GM19397 (cell line): ENCODE measurements around the gene HSPG2.
"Not testable (repeated sequence)": the region's sequence is repeated elsewhere in the genome, so short reads cannot be mapped to it uniquely, and the experiment has no call there.

Source experiments
- ATAC-seq: cut with Tn5 transposase; IDR thresholded peaks from one replicate; pipeline ENCODE4 v1.9.1; 2021; ENCODE audit warnings: mild to moderate bottlenecking, moderate library complexity; ENCODE audit not compliant: unreplicated experiment

HSPG2 gene

GRCh38 chr1:21830792-21831453 is 106.2 kb downstream of the HSPG2 start:
- no peak for ATAC-seq

GRCh38 chr1:21829294-21829693 is 107.8 kb downstream of the HSPG2 start:
- ATAC-seq, result no peak

GRCh38 chr1:21828506-21829210 is 108.5 kb downstream of the HSPG2 start:
- no peak for ATAC-seq

GRCh38 chr1:21828075-21828474 is 109.0 kb downstream of the HSPG2 start:
- no peak for ATAC-seq

- no peak for ATAC-seq
These were observed 109.9 kb downstream of the HSPG2 start for GRCh38 chr1:21827141-21827679.

- ATAC-seq, result not testable (repeated sequence)
These were observed 110.4 kb downstream of the HSPG2 start for GRCh38 chr1:21826694-21827093.

- no peak for ATAC-seq
These were observed 111.7 kb downstream of the HSPG2 start for GRCh38 chr1:21825393-21825792.

- ATAC-seq, result no peak
These were observed 112.2 kb downstream of the HSPG2 start for GRCh38 chr1:21824926-21825325.

- no peak for ATAC-seq
These were observed 113.0 kb downstream of the HSPG2 start for GRCh38 chr1:21823980-21824702.

GRCh38 chr1:21823206-21823979 is 113.7 kb downstream of the HSPG2 start:
- ATAC-seq, result no peak

GRCh38 chr1:21822349-21822748 is 114.8 kb downstream of the HSPG2 start:
- no peak for ATAC-seq

- no peak for ATAC-seq
These were observed 115.6 kb downstream of the HSPG2 start for GRCh38 chr1:21821385-21822019.

GRCh38 chr1:21820597-21821232 is 116.4 kb downstream of the HSPG2 start:
- ATAC-seq, result no peak

- no peak for ATAC-seq
These were observed 118.5 kb downstream of the HSPG2 start for GRCh38 chr1:21818656-21819055.

GRCh38 chr1:21816602-21817302 is 120.4 kb downstream of the HSPG2 start:
- no peak for ATAC-seq

- ATAC-seq, result no peak
These were observed 121.3 kb downstream of the HSPG2 start for GRCh38 chr1:21815724-21816321.

GRCh38 chr1:21814981-21815582 is 122.0 kb downstream of the HSPG2 start:
- ATAC-seq, result no peak

- no peak for ATAC-seq
These were observed 122.7 kb downstream of the HSPG2 start for GRCh38 chr1:21814241-21814918.
